Activated CD4-positive, alpha-beta T cell treated with anti-CD3 and anti-CD28 coated beads, Interleukin-2, amount 10 ng/mL, durations not matched to agents 7 days and 5 days (primary cell): Measurements from ENCODE around the gene ZNF728. TPM values are rescaled to one million over a fixed set of nuclear protein-coding genes. Genes with fewer than 3 reads are reported as not detected.

Experiments used
- total RNA-seq, 2 experiments: library from RNA; stranded (reverse); gene quantifications; one replicate each; pipeline ENCODE4 v1.2.3, GENCODE V29; 2021

Gene ZNF728
- total RNA-seq, 2 experiments from 2014 or later: not detected

Other genes starting within 250 kb of the ZNF728 start
- not detected for gene ZNF99, start 219.0 kb downstream of the ZNF728 start, total RNA-seq
- not detected for gene ZNF723, start 170.9 kb downstream of the ZNF728 start, total RNA-seq
- gene ZNF730, start 113.8 kb upstream of the ZNF728 start, total RNA-seq: 1 to 10 TPM; 1.3 to 2.1 TPM
- gene ZNF724, start 247.2 kb upstream of the ZNF728 start, total RNA-seq: 10 to 100 TPM; 13.0 to 17.0 TPM